A549 (cell line): ENCODE data around the gene LGMN. TPM values are rescaled to one million over a fixed set of nuclear protein-coding genes. Genes with fewer than 3 reads are reported as not detected.
"Not testable (repeated sequence)": the region's sequence is repeated elsewhere in the genome, so short reads cannot be mapped to it uniquely, and the experiment has no call there.

ENCODE experiments used
- ATAC-seq, 2 experiments: fragments of 200-7000 bp in 1 of 2; fragments of >200 bp in 1 of 2; cut with Nextera tagmentation in 1 of 2; cut with Tn5 transposase in 1 of 2; 3 replicates each; pipeline versions ENCODE4 v1.8.0 to v1.9.1; 2018 to 2020; ENCODE audit warnings: mild to moderate bottlenecking in 1 of 2, moderate library complexity in 1 of 2
- CTCF ChIA-PET: fragments of 300-600 bp; sonication (Branson Sonifier 250); formaldehyde crosslinking; extraction: SDS; loops from one replicate; lab custom pipeline; 2021; ENCODE audit warnings: antibody characterized with exemption, inconsistent platforms; lab: Yijun Ruan, JAX
- POLR2A ChIA-PET: fragments of 350-600 bp; formaldehyde crosslinking; extraction: SDS; loops from one replicate; lab custom pipeline; 2021; ENCODE audit warnings: antibody characterized with exemption, inconsistent platforms; lab: Yijun Ruan, JAX
- DNase-seq, 2 experiments: peaks; one replicate each; pipeline versions ENCODE4 v3.0.0 to v3.0.0-alpha.2; 2011 to 2016; ENCODE audit warnings: low read depth in 1 of 2, low spot score in 1 of 2
- FAIRE-seq: peaks from 2 replicates; lab custom pipeline; 2011; peaks lifted over from hg19 to GRCh38; lab: Jason Lieb, UNC
- H3K27ac ChIP-seq, 2 experiments: fragments of >200 bp; sonication (Bioruptor Twin); formaldehyde crosslinking; 3 replicates each; pipeline ENCODE4 v1.5.1; 2016 to 2017
- H3K4me1 ChIP-seq: fragments of >200 bp; sonication (Bioruptor Twin); formaldehyde crosslinking; 3 replicates; pipeline ENCODE4 v1.6.1; 2016
- H3K4me2 ChIP-seq: fragments of >200 bp; sonication (Bioruptor Twin); formaldehyde crosslinking; 3 replicates; pipeline ENCODE4 v1.6.1; 2016
- H3K4me3 ChIP-seq: fragments of >200 bp; sonication (Bioruptor Twin); formaldehyde crosslinking; 3 replicates; pipeline ENCODE4 v1.5.1; 2016
- H3K9me3 ChIP-seq: fragments of >200 bp; sonication (Bioruptor Twin); formaldehyde crosslinking; 3 replicates; pipeline ENCODE4 v1.6.1; 2016
- CHD2 ChIP-seq: fragments of 150-350 bp; IDR thresholded peaks from 2 replicates; pipeline ENCODE4 v1.6.1; 2014; ENCODE audit warnings: low read length; ENCODE audit not compliant: partially characterized antibody
- EHF ChIP-seq: fragments of 250-450 bp; sonication (Bioruptor Pico); IDR thresholded peaks from 2 replicates; pipeline ENCODE4 v1.5.0; 2020; ENCODE audit warnings: mild to moderate bottlenecking
- EHMT2 ChIP-seq: fragments of 200-600 bp; sonication (generic); IDR thresholded peaks from 2 replicates; pipeline ENCODE4 v1.6.1; 2016; ENCODE audit warnings: antibody characterized with exemption, low read depth, mild to moderate bottlenecking, moderate library complexity
- EP300 ChIP-seq, 2 experiments: fragments of >200 bp; sonication (Bioruptor Twin); formaldehyde crosslinking; IDR thresholded peaks; 2 replicates in 1 of 2; 3 replicates in 1 of 2; pipeline ENCODE4 v1.6.1; 2016 to 2017
- ESRRA ChIP-seq: fragments of 150-350 bp; IDR thresholded peaks from 2 replicates; pipeline ENCODE4 v1.6.1; 2014; ENCODE audit warnings: mild to moderate bottlenecking, low read length, borderline replicate concordance
- FOXS1 ChIP-seq: fragments of 250-450 bp; sonication (Bioruptor Pico); IDR thresholded peaks from 2 replicates; pipeline ENCODE4 v1.5.0; 2020; ENCODE audit warnings: mild to moderate bottlenecking, moderate library complexity
- GATA3 ChIP-seq: IDR thresholded peaks from 2 replicates; pipeline ENCODE4 v1.6.1; 2012; ENCODE audit warnings: borderline replicate concordance
- HEYL ChIP-seq: fragments of 250-450 bp; sonication (Bioruptor Pico); IDR thresholded peaks from 2 replicates; pipeline ENCODE4 v1.8.0; 2021; ENCODE audit warnings: mild to moderate bottlenecking, moderate library complexity
- HOXB13 ChIP-seq: fragments of 250-450 bp; sonication (Bioruptor Pico); IDR thresholded peaks from 2 replicates; pipeline ENCODE4 v1.5.0; 2020; ENCODE audit warnings: low read depth, mild to moderate bottlenecking, moderate library complexity
- KDM1A ChIP-seq: fragments of 200-600 bp; sonication (generic); IDR thresholded peaks from 2 replicates; pipeline ENCODE4 v1.6.1; 2016; ENCODE audit warnings: low read depth, mild to moderate bottlenecking
- MAFK ChIP-seq: fragments of 450-650 bp; IDR thresholded peaks from 2 replicates; pipeline ENCODE4 v1.6.1; 2014; ENCODE audit not compliant: partially characterized antibody
- MAZ ChIP-seq: fragments of 150-350 bp; IDR thresholded peaks from 2 replicates; pipeline ENCODE4 v1.6.1; 2014; ENCODE audit warnings: antibody characterized with exemption, low read depth, low read length, borderline replicate concordance
- MYC ChIP-seq: IDR thresholded peaks from 2 replicates; pipeline ENCODE4 v1.6.1; 2012; ENCODE audit warnings: mild to moderate bottlenecking, inconsistent platforms, low read length, improper control_type of control experiment, borderline replicate concordance
- NFE2L2 ChIP-seq: fragments of 150-350 bp; conservative IDR thresholded peaks from 2 replicates; pipeline ENCODE4 v1.6.1; 2014; ENCODE audit warnings: low read length
- NPAS2 ChIP-seq: fragments of 250-450 bp; sonication (Bioruptor Pico); IDR thresholded peaks from 2 replicates; pipeline ENCODE4 v1.8.0; 2022; ENCODE audit warnings: mild to moderate bottlenecking, moderate library complexity, borderline replicate concordance
- RAD21 ChIP-seq, 2 experiments: fragments of >200 bp in 1 of 2; sonication (Bioruptor Twin) in 1 of 2; formaldehyde crosslinking in 1 of 2; IDR thresholded peaks in 1 of 2; conservative IDR thresholded peaks in 1 of 2; 2 replicates in 1 of 2; 3 replicates in 1 of 2; pipeline ENCODE4 v1.6.1; 2012 to 2018; ENCODE audit warnings: inconsistent platforms in 1 of 2
- RFX5 ChIP-seq: fragments of 450-650 bp; IDR thresholded peaks from 2 replicates; pipeline ENCODE4 v1.7.1; 2014; ENCODE audit warnings: antibody characterized with exemption, mild to moderate bottlenecking, moderate library complexity
- TFCP2L1 ChIP-seq: fragments of 250-450 bp; sonication (Bioruptor Pico); IDR thresholded peaks from 2 replicates; pipeline ENCODE4 v1.5.0; 2021; ENCODE audit warnings: mild to moderate bottlenecking
- TP53 ChIP-seq: fragments of 250-450 bp; sonication (Bioruptor Pico); IDR thresholded peaks from 2 replicates; pipeline ENCODE4 v1.5.0; 2021; ENCODE audit warnings: mild to moderate bottlenecking, moderate library complexity
- ZFP36 ChIP-seq: fragments of 450-650 bp; IDR thresholded peaks from 2 replicates; pipeline ENCODE4 v1.6.1; 2014; ENCODE audit warnings: borderline replicate concordance; ENCODE audit not compliant: partially characterized antibody
- WGBS: methylation state at CpG from one replicate; pipeline ENCODE4 v1.1.6; 2017; ENCODE audit errors: missing lambda C conversion rate; 5-methylcytosine and 5-hydroxymethylcytosine counted together
- polyA plus RNA-seq, 4 experiments: library from polyadenylated mRNA; depleted of rRNA in 3 of 4; stranded (reverse); fragments of >200 nt; fragmentation: RNase III in 1 of 4; extraction: RNeasy Plus Mini Kit Qiagen cat#74134 plus additional on column Dnase treatment in 1 of 4; gene quantifications; 2 replicates in 3 of 4; 3 replicates in 1 of 4; pipeline ENCODE4 v1.2.3, GENCODE V29; 2011 to 2017
- TF ChIP-seq, protein P1 (sequence below): IDR thresholded peaks from 2 replicates; pipeline ENCODE4 v1.6.1; 2012; ENCODE audit warnings: low read depth, borderline replicate concordance
- TF ChIP-seq, protein P2 (sequence below): fragments of >200 bp; sonication (Bioruptor Twin); formaldehyde crosslinking; IDR thresholded peaks from 2 replicates; pipeline ENCODE4 v1.6.1; 2016
- TF ChIP-seq, protein P3 (sequence below): IDR thresholded peaks from 2 replicates; pipeline ENCODE4 v1.6.1; 2012
- TF ChIP-seq, protein P4 (sequence below): fragments of 250-450 bp; sonication (Bioruptor Pico); IDR thresholded peaks from 2 replicates; pipeline ENCODE4 v1.5.0; 2020; ENCODE audit warnings: low read depth, mild to moderate bottlenecking, moderate library complexity
- TF ChIP-seq, protein P5 (sequence below): IDR thresholded peaks from 2 replicates; pipeline ENCODE4 v1.6.1; 2012

The LGMN gene
- polyA plus RNA-seq, 2 of the 4 experiments (the other 2 are of a cell fraction): 70.4 to 106 TPM

DNA sequence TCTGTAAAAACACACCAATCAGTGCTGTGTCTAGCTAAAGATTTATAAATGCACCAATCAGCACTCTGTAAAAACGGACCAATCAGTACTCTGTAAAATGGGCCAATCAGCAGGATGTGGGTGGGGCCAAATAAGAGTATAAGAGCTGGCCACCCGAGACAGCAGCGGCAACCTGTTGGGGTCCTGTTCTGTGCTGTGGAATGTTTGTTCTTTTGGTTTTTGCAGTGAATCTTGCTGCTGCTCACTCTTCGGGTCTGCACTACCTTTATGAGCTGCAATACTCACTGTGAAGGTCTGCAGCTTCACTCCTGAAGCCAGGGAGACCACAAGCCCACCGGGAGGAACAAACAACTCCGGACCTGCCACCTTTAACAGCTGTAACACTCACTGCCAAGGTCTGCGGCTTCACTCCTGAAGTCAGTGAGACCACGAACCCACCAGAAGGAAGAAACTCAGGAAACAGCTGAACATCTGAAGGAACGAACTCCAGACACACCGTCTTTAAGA is 1.8 kb upstream of the LGMN start:
- DNase-seq, ATAC-seq, POLR2A ChIA-PET, H3K4me1 ChIP-seq, H3K4me3 ChIP-seq, H3K9me3 ChIP-seq, FAIRE-seq, H3K4me2 ChIP-seq, H3K27ac ChIP-seq: not testable (repeated sequence)
- TF ChIP-seq MAFK: peak; percentile 47
- CTCF ChIA-PET: interaction anchor here (0.7 to 2.5 kb wide), 7 partner anchors 9 to 614 kb away, joined by 3 to 13 read pairs (median 3); no protein-coding TSS in a partner anchor
- WGBS: 80% methylated on average over 10 of the region's 10 CpGs

DNA sequence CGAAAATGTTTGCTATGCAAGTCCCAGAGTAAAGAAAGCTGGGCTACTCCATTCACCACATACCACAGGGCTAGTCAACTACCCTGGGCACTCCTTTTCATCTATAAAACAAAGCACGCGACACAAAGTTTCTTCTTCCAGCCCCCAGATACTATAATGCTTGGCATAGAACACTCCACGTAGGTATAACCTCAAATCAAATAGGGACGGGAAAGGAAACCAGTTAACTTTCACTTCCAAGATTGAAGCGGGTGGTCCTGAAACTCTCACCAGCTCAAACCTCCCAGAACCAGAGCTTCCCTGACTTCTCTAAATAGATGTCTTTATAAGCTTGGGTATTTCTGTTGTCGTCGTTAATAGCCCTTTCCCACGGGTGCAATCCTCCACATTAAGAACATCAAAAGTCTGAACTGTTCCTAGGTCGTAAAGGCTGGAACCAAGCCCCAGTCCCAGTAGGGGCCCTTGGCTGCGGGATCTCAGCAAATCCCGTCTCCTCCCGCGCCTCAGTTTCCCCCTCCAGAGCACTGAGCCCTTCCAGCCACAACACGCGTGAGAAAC is 647 bp downstream of the LGMN start:
- no peak for FAIRE-seq
- ATAC-seq: peak; percentile 8 to 13; a peak in 3 of 6 replicates
- POLR2A ChIA-PET: interaction anchor here (0.7 to 1.0 kb wide), 11 partner anchors 9 to 708 kb away, joined by 3 to 8 read pairs (median 5); partner anchors contain the start of genes GOLGA5 and TRIP11

DNA sequence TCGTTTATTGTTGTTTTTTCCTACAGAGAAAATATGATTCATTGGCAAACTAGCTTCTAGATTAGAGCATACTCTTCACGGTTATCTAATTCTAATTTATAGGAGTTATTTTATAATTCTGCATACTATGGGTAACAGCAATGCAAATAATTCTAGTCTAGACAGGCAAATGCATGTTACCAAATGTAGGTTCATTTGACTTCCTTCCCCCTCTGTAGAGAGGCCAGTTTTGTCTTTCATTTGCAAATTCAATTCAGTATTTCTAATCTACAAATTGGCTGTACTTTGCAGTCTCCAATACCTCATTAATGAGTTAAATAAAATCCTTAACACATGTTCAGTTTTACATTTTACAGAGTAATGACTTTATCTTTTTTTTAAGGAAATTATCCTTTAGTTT is 4.2 kb downstream of the LGMN start:
- peaks cover 4% of the 10 kb centered on the region; the same call in 1 of the 3 replicates for H3K4me1 ChIP-seq
- ATAC-seq: no peak
- no peak overlapping the region for H3K4me2 ChIP-seq
- WGBS: 62% methylated on average over 2 of the region's 2 CpGs
- H3K4me3 ChIP-seq: no peak overlapping the region
- CTCF ChIA-PET: interaction anchor here (0.6 to 1.7 kb wide), 3 partner anchors 8 to 17 kb away, joined by 3 read pairs; no protein-coding TSS in a partner anchor
- no peak overlapping the region for H3K27ac ChIP-seq
- H3K9me3 ChIP-seq: no peaks in the 10 kb centered on the region
- FAIRE-seq: no peak
- no peak for DNase-seq
- POLR2A ChIA-PET: no interaction called here
- TF ChIP-seq NPAS2 (CRISPR knock-in tag) (no peak), EP300 (IDR thresholded peaks at IDR 0.05) (no peak), TFCP2L1 (CRISPR knock-in tag) (no peak), RFX5 (no peak), HEYL (CRISPR knock-in tag) (no peak), MAZ (no peak), EHMT2 (no peak), TP53 (no peak), KDM1A (no peak), GATA3 (no peak), EHF (CRISPR knock-in tag) (no peak), CHD2 (no peak)
- TF ChIP-seq, protein P1, sequence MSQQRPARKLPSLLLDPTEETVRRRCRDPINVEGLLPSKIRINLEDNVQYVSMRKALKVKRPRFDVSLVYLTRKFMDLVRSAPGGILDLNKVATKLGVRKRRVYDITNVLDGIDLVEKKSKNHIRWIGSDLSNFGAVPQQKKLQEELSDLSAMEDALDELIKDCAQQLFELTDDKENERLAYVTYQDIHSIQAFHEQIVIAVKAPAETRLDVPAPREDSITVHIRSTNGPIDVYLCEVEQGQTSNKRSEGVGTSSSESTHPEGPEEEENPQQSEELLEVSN: no peak
- TF ChIP-seq, protein P2, sequence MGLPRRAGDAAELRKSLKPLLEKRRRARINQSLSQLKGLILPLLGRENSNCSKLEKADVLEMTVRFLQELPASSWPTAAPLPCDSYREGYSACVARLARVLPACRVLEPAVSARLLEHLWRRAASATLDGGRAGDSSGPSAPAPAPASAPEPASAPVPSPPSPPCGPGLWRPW: no peak
- TF ChIP-seq, protein P3, sequence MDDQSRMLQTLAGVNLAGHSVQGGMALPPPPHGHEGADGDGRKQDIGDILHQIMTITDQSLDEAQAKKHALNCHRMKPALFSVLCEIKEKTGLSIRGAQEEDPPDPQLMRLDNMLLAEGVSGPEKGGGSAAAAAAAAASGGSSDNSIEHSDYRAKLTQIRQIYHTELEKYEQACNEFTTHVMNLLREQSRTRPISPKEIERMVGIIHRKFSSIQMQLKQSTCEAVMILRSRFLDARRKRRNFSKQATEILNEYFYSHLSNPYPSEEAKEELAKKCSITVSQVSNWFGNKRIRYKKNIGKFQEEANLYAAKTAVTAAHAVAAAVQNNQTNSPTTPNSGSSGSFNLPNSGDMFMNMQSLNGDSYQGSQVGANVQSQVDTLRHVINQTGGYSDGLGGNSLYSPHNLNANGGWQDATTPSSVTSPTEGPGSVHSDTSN: no peak

More for the DNA sequence above, 647 bp downstream of the LGMN start:
- Histone ChIP-seq H3K9me3 (no peaks in the 10 kb centered on the region), H3K4me3 (peak overlapping the region; percentile 73), H3K4me1 (peaks cover 4% of the 10 kb centered on the region; the same call in 1 of the 3 replicates), H3K27ac (peak overlapping the region; percentile 75 to 91), H3K4me2 (peak overlapping the region; percentile 96)
- TF ChIP-seq GATA3 (no peak), NPAS2 (CRISPR knock-in tag) (no peak), RAD21 (conservative IDR thresholded peaks at IDR 0.05 in 1 of 2, IDR thresholded peaks at IDR 0.05 in 1 of 2) (no peak), ESRRA (no peak), ZFP36 (no peak), MAFK (no peak), NFE2L2 (no peak), HEYL (CRISPR knock-in tag) (no peak), FOXS1 (CRISPR knock-in tag) (no peak), MYC (no peak), CHD2 (no peak), HOXB13 (no peak), MAZ (no peak), TFCP2L1 (CRISPR knock-in tag) (no peak)
- TF ChIP-seq, protein P4, sequence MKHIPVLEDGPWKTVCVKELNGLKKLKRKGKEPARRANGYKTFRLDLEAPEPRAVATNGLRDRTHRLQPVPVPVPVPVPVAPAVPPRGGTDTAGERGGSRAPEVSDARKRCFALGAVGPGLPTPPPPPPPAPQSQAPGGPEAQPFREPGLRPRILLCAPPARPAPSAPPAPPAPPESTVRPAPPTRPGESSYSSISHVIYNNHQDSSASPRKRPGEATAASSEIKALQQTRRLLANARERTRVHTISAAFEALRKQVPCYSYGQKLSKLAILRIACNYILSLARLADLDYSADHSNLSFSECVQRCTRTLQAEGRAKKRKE: no peak
- TF ChIP-seq, protein P1: no peak
- TF ChIP-seq, protein P5, sequence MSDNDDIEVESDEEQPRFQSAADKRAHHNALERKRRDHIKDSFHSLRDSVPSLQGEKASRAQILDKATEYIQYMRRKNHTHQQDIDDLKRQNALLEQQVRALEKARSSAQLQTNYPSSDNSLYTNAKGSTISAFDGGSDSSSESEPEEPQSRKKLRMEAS: no peak
- TF ChIP-seq, protein P3: no peak
- CTCF ChIA-PET: interaction anchor here (0.6 to 1.6 kb wide), 5 partner anchors 12 to 57 kb away, joined by 3 to 5 read pairs (median 4); no protein-coding TSS in a partner anchor
- WGBS: 14% methylated on average over 16 of the region's 16 CpGs
- DNase-seq: no peak
